Peyer's patch (tissue), 4 donors: Measurements from ENCODE around the gene PILRB.

Source experiments
- CTCF ChIP-seq, 6 experiments: fragments of 450-650 bp in 4 of 6; fragments of 200-600 bp in 2 of 6; sonication (generic) in 1 of 6; IDR thresholded peaks; one replicate each; pipeline ENCODE4 v1.5.1; 2017 to 2019; ENCODE audit warnings: antibody characterized with exemption in 6 of 6, mild to moderate bottlenecking in 3 of 6, moderate library complexity in 1 of 6
- POLR2A ChIP-seq, 2 donors: fragments of 450-650 bp; IDR thresholded peaks; one replicate each; pipeline ENCODE4 v1.5.1; 2017; ENCODE audit warnings: antibody characterized with exemption in 2 of 2, mild to moderate bottlenecking in 2 of 2, moderate library complexity in 2 of 2

DNA sequence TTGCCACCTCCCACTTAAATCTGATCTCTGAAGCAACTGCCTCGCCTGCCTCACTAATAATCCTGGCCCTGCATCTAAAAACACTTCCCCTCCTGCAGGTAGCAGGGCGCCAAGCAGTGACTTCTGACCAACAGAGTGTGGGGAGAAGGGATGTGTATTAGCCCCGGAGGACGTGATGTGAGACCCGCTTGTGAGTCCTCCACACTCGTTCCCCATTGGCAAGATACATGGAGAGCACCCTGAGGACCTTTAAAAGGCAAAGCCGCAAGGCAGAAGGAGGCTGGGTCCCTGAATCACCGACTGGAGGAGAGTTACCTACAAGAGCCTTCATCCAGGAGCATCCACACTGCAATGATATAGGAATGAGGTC, 9.3 kb downstream of the PILRB start:
- TF ChIP-seq CTCF (IDR thresholded peaks at IDR 0.05) (no peak), POLR2A (IDR thresholded peaks at IDR 0.05) (no peak)
